Neural progenitor cell (in vitro differentiated cells): ENCODE data around the gene FKRP.

Experiments used
- EZH2 ChIP-seq: fragments of 200-600 bp; sonication (generic); IDR thresholded peaks from 2 replicates; pipeline ENCODE4 v1.6.1; 2017; ENCODE audit warnings: antibody characterized with exemption, mild to moderate bottlenecking, moderate library complexity
- EZH2phosphoT487 ChIP-seq: fragments of 200-600 bp; sonication (generic); IDR thresholded peaks from 2 replicates; pipeline ENCODE4 v1.6.1; 2017; ENCODE audit warnings: antibody characterized with exemption
- TF ChIP-seq, protein P1 (sequence below): fragments of 200-600 bp; sonication (generic); IDR thresholded peaks from 2 replicates; pipeline ENCODE4 v1.5.1; 2017; ENCODE audit warnings: antibody characterized with exemption, mild to moderate bottlenecking

DNA sequence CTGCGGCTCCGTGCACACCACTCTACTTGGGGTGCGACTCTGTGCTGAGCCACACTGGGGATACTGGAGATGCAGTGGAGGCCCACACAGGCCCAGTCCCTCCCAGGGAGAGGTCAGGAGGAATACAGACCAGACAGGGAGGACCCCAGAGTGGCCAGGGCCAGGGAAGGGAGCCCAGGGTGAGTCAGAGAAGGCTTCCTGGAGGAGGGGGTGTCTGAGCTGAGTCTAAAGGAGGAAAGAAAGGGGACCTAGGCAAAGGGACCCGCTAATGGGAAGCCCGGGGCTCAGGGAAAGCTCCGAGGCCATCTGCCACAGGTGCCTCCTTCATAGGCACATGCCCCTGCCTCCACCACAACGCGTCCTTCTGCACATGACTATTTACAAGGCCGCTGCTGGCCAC lies 15.7 kb upstream of the FKRP start:
- TF ChIP-seq, protein P1, sequence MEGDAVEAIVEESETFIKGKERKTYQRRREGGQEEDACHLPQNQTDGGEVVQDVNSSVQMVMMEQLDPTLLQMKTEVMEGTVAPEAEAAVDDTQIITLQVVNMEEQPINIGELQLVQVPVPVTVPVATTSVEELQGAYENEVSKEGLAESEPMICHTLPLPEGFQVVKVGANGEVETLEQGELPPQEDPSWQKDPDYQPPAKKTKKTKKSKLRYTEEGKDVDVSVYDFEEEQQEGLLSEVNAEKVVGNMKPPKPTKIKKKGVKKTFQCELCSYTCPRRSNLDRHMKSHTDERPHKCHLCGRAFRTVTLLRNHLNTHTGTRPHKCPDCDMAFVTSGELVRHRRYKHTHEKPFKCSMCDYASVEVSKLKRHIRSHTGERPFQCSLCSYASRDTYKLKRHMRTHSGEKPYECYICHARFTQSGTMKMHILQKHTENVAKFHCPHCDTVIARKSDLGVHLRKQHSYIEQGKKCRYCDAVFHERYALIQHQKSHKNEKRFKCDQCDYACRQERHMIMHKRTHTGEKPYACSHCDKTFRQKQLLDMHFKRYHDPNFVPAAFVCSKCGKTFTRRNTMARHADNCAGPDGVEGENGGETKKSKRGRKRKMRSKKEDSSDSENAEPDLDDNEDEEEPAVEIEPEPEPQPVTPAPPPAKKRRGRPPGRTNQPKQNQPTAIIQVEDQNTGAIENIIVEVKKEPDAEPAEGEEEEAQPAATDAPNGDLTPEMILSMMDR = no peak
- no peak for TF ChIP-seq EZH2
- no peak for TF ChIP-seq EZH2phosphoT487
